Fibroblast of pulmonary artery (primary cell): ENCODE measurements around the gene TENM4.
A peak's percentile ranks its signal among the peaks of the same experiment; 100 is the strongest.

ENCODE experiments used
- DNase-seq: peaks from one replicate; pipeline ENCODE4 v3.0.0-alpha.2; 2010; ENCODE audit warnings: low read depth
- H3K4me3 ChIP-seq: replicated peaks from 2 replicates; pipeline ENCODE4 v1.5.1; 2011; ENCODE audit warnings: low read depth, mild to moderate bottlenecking, control low read depth, low read length, moderate library complexity
- TF ChIP-seq, protein P1 (sequence below): IDR thresholded peaks from 2 replicates; pipeline ENCODE4 v1.5.1; 2011; ENCODE audit warnings: mild to moderate bottlenecking, control low read depth, low read length, inconsistent platforms; ENCODE audit errors: missing control alignments

The TENM4 gene

DNA sequence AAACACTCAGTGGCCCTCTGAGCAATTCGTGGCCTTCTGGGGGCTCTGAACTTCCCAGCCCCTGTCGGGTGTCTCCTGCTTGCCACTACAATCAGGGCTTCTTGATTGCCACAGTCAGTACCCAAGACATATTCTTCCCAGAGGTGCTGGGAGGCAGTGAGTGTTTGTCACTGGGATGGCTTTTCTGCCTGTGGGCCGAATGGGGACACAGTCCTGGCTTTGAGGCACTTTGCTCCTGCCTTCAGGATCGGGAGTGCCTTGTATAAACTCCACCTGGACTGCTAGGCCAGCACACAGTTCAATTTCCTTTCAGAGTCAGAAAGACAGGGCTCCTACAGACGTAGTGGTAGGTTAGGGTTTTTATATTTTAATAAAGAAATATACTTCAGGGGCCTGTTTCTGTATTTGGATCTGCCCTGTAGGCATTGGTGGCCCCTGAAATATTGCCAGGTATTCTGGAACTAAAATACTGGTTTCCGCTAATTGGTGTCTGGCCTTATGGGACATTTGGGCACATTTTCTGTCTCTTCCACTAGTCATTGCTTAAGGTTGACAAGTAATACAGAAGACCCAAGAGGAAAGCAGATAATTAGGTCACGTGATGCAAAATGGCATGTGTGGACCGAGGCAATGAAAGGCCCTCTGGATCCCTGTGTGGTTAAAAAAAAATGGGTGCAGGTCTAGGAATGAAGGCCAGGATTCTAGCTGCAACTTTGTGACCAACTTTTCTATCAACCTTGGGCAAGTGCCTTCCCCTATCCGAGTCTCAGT lies 767.8 kb downstream of the TENM4 start:
- no peak overlapping the region for H3K4me3 ChIP-seq
- TF ChIP-seq, protein P1, sequence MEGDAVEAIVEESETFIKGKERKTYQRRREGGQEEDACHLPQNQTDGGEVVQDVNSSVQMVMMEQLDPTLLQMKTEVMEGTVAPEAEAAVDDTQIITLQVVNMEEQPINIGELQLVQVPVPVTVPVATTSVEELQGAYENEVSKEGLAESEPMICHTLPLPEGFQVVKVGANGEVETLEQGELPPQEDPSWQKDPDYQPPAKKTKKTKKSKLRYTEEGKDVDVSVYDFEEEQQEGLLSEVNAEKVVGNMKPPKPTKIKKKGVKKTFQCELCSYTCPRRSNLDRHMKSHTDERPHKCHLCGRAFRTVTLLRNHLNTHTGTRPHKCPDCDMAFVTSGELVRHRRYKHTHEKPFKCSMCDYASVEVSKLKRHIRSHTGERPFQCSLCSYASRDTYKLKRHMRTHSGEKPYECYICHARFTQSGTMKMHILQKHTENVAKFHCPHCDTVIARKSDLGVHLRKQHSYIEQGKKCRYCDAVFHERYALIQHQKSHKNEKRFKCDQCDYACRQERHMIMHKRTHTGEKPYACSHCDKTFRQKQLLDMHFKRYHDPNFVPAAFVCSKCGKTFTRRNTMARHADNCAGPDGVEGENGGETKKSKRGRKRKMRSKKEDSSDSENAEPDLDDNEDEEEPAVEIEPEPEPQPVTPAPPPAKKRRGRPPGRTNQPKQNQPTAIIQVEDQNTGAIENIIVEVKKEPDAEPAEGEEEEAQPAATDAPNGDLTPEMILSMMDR, result no peak
- DNase-seq, result no peak

DNA sequence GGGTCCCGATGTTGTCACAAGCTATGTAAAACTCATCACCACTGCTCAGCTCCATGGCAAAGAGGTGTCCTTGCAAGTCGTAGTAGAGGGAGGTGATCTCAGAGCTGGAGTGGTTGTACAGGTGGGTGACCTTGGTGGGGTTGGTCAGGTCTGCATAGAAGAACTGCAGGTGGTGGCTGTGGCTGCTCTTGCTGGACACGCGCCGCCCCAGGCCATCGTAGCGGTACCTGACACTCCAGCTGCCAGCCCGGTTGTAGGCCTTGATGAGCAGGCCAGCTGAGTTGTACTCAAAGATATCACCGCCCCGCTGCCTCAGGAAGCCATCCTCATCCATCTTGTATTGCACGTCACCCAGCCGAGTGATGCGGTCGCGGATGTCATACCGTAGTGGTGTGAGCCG lies 771.6 kb downstream of the TENM4 start:
- TF ChIP-seq, protein P1, result no peak
- no peak overlapping the region for H3K4me3 ChIP-seq

DNA sequence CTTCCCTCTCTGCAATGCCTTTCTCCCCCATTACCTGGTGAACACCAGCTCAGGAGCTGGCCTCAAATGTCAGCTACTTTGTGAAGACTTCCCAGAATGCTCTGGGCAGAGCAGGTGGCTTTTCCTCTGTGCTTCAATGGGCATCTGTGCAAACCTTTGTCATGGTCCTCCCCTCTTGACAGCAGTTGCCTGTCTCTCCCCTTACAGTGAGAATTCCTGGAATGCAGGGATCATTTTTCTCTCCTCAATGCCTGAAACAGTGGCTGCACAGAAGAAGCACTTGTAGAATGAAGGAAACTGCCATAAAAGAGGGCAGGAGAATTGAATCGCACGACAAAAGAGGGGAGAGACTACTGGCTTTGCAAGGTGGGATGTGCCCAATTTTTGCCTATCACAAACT lies 773.4 kb downstream of the TENM4 start:
- TF ChIP-seq, protein P1, result no peak
- H3K4me3 ChIP-seq, result no peak overlapping the region
- DNase-seq, result no peak

More for the DNA sequence above, 771.6 kb downstream of the TENM4 start:
- DNase-seq, result no peak

DNA sequence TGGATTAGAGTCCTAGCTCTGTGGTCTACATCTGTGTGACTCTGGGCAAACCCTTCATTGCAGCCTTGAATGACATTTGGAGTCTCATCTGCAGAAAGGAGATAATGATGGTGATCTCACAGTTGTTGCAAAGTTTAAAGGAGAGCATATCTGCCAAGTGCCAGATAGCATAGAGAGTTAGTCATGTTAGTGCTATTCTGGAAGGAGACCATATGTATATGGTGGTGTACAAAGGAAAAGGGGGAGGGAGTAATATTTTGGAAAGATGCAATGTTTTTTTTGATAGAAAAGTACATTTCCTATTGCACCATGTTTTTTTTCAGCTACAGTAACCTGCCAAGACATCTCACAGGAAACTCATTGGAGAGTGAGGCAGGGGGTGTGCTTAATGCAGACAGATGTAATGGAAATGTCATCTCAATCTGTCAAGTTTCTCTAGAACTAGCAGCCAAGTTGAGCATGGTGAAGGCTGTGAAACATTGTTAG lies 774.1 kb downstream of the TENM4 start:
- DNase-seq, result peak; percentile 27
- TF ChIP-seq, protein P1, result no peak
- no peak overlapping the region for H3K4me3 ChIP-seq

DNA sequence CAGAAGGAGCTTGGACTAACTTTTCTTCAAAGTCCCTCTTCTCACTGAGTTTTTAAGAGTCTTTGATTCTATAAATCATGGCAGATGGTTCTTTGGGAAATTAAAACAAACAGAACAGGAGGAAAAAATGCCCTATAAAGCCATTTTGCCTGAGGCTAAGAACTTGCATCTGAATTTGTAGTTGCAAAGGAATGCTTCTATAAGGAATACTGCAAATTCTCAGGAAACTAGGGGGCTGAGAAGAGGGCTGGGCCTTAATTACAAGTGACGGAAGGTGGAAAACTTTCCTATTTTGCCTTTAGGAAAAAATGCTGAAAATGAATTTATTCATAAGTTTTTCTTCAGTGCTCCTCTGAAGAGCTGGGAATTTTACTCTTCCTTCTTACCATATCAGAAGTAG lies 776.2 kb downstream of the TENM4 start:
- TF ChIP-seq, protein P1, result no peak
- H3K4me3 ChIP-seq, result no peak overlapping the region
- no peak for DNase-seq

DNA sequence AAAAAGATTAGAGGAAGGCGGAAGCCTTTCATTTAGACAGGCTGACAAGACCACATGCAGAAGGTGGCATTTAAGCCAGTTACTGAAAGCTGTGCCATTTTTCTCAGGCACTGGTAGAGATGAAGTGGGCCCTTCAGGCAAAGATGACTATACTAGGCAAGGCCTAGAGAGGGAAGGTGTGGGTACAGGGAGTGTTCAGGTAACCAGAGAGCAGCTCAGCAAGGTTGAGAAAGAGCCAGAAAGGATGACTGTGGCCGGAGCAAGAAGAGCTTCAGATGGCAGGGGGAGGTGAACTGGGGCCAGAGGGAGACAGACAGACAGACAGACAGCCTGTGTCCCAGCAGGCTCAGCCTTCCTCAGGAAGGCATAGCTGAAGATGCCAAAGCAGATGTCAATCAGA lies 778.0 kb downstream of the TENM4 start:
- TF ChIP-seq, protein P1, result no peak
- no peak for DNase-seq

DNA sequence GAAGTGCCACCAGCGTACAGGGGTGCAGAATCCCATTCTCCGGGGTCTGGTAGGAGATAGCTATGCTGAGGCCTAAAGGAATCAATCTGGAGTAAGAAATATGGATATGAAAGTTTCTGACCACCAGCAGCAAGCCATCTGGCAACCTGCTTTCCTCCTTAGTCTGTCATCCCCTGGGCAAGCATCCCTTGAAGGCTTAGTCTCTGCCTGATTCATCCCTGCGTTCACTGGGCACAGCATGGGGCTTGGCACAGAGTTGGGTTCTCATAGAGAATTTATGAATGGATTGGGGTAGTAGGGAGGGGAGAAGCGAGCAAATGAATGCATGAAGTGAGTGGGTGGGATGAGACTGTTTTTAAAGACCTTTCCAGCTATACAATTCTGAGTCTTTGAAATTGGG lies 780.4 kb downstream of the TENM4 start:
- TF ChIP-seq, protein P1, result no peak
- no peak for DNase-seq
- H3K4me3 ChIP-seq, result no peak overlapping the region

More for the DNA sequence above, 778.0 kb downstream of the TENM4 start:
- no peak overlapping the region for H3K4me3 ChIP-seq
